Parathyroid adenoma (tissue), 2 donors: ENCODE data around the gene SLC2A4.

Source experiments
- H2AFZ ChIP-seq: fragments of 300-600 bp; sonication (generic); one replicate; pipeline ENCODE4 v1.7.0; 2017; ENCODE audit warnings: antibody characterized with exemption, mild to moderate bottlenecking
- H3K27ac ChIP-seq: fragments of 300-600 bp; sonication (generic); one replicate; pipeline ENCODE4 v1.7.0; 2017
- H3K27me3 ChIP-seq: fragments of 300-600 bp; sonication (generic); one replicate; pipeline ENCODE4 v1.7.0; 2017; ENCODE audit warnings: low read length; ENCODE audit not compliant: control insufficient read depth, insufficient read depth
- H3K36me3 ChIP-seq: fragments of 300-600 bp; sonication (generic); one replicate; pipeline ENCODE4 v1.7.0; 2017; ENCODE audit warnings: low read length; ENCODE audit not compliant: control insufficient read depth, insufficient read depth
- H3K4me1 ChIP-seq: fragments of 300-600 bp; sonication (generic); one replicate; pipeline ENCODE4 v1.7.0; 2017; ENCODE audit warnings: control low read depth
- H3K4me2 ChIP-seq: fragments of 300-600 bp; sonication (generic); one replicate; pipeline ENCODE4 v1.7.0; 2017; ENCODE audit warnings: low read length
- H3K4me3 ChIP-seq: fragments of 300-600 bp; sonication (generic); one replicate; pipeline ENCODE4 v1.7.0; 2017; ENCODE audit warnings: low read depth, low read length
- H3K79me2 ChIP-seq: fragments of 300-600 bp; sonication (generic); one replicate; pipeline ENCODE4 v1.7.0; 2017; ENCODE audit warnings: control low read depth
- H3K9ac ChIP-seq: fragments of 300-600 bp; sonication (generic); one replicate; pipeline ENCODE4 v1.7.0; 2017; ENCODE audit warnings: mild to moderate bottlenecking
- H3K9me3 ChIP-seq: fragments of 300-600 bp; sonication (generic); one replicate; pipeline ENCODE4 v1.7.0; 2017; ENCODE audit warnings: low read length; ENCODE audit not compliant: control insufficient read depth
- CTCF ChIP-seq: fragments of 300-600 bp; sonication (generic); IDR thresholded peaks from one replicate; pipeline ENCODE4 v1.7.0; 2017; ENCODE audit warnings: antibody characterized with exemption, mild to moderate bottlenecking
- donor health status: primary hyperparathyroidism.

SLC2A4 gene

DNA sequence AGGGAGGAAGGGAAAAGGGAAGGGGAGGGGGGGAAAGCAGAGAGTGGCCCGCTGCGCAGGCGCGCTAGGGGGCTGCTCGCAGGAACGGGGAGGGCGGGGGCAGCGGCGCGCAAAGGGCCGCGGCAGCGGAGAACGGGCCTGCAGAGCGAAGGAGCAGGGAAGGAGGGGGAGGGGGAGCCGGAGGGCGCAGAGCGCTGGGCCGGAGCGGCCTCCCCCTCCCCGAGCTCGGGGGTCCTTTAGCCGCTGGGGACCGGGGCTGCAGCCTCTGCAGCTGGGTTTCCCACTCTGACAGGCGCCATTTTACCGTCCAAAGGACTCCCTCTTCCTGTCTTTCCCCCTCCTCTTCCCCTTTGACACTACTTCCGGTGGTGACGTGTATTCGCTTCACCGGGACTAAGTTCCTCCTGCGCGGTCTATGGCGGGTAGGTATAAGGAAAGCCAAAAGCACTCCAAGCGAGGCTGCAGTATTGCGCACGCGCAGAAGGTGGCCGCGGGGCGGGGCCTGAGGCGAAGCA, 29.8 kb upstream of the SLC2A4 start, which contains the start of gene CTDNEP1:
Gene CTDNEP1 (minus strand): TSS at position 74 of the 515 bp plus-strand sequence. CDS start 438 bp downstream, outside the sequence.
- Histone ChIP-seq H3K27ac (peak within 1 kb of the TSS; percentile 94), H3K4me2 (peak within 1 kb of the TSS; percentile 96), H3K36me3 (no peaks in the 10 kb centered on the region), H3K79me2 (peaks cover 50% of the 10 kb centered on the region), H3K27me3 (no peaks in the 10 kb centered on the region), H3K9me3 (no peaks in the 10 kb centered on the region), H2AFZ (peak within 1 kb of the TSS; percentile 70), H3K4me1 (peaks cover 20% of the 10 kb centered on the region), H3K4me3 (peak within 1 kb of the TSS; percentile 89), H3K9ac (peak within 1 kb of the TSS; percentile 21)
- no peak for TF ChIP-seq CTCF

DNA sequence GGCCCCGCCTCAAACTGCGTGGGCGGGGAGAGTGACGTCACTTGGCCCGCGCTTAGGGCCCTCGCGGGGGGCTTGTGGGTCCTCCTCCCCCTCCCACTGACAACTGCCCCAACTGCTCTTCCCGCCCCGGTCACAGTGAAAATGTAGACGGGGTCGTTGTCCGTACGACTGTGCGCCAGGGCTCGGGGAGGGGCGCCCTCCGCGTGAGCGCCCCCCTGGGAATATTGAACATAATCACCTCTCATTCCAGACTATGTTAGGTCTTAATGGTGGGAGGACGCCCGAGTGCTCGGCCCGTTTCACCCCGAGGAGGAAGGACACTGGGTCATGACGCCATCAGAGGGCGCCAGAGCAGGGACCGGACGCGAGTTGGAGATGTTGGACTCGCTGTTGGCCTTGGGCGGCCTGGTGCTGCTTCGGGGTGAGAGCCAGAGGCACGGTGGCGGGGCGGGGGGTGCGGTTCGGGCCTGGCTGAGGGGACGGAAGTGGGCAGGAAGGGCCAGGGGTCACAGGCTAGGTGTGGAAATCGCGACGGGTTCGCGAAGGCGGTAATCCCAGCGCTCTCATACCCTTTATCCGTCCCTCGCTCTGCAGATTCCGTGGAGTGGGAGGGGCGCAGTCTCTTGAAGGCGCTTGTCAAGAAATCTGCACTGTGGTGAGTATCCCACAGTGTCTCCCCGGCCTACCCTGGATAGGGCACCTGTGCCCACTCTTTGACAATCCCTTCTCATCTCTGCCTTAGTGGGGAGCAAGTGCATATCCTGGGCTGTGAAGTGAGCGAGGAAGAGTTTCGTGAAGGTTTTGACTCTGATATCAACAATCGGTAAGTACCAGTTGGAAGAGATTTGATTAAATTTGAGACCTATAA, 29.1 kb upstream of the SLC2A4 start, which contains the start of gene ELP5:
Gene ELP5 (plus strand): TSS at position 40 of the 868 bp plus-strand sequence. CDS start 336 bp downstream, at position 376.
- Histone ChIP-seq H3K79me2 (peaks cover 43% of the 10 kb centered on the region), H3K4me3 (peak within 1 kb of the TSS; percentile 89), H3K27ac (peak within 1 kb of the TSS; percentile 94), H3K4me2 (peak within 1 kb of the TSS; percentile 96), H2AFZ (peak within 1 kb of the TSS; percentile 70), H3K9ac (peak within 1 kb of the TSS; percentile 21), H3K36me3 (no peaks in the 10 kb centered on the region), H3K9me3 (no peaks in the 10 kb centered on the region), H3K4me1 (peaks cover 20% of the 10 kb centered on the region), H3K27me3 (no peaks in the 10 kb centered on the region)
- peak; percentile 62 for TF ChIP-seq CTCF

GRCh38 chr17:7253082-7253481, 28.4 kb upstream of the SLC2A4 start:
- Histone ChIP-seq H3K4me2 (peak overlapping the region; percentile 96), H2AFZ (no peak overlapping the region), H3K27ac (peak overlapping the region; percentile 94), H3K4me1 (peaks cover 20% of the 10 kb centered on the region), H3K4me3 (peak overlapping the region; percentile 89), H3K27me3 (no peaks in the 10 kb centered on the region), H3K9me3 (no peaks in the 10 kb centered on the region), H3K79me2 (peaks cover 37% of the 10 kb centered on the region), H3K36me3 (no peaks in the 10 kb centered on the region), H3K9ac (no peak overlapping the region)
- no peak for TF ChIP-seq CTCF

DNA sequence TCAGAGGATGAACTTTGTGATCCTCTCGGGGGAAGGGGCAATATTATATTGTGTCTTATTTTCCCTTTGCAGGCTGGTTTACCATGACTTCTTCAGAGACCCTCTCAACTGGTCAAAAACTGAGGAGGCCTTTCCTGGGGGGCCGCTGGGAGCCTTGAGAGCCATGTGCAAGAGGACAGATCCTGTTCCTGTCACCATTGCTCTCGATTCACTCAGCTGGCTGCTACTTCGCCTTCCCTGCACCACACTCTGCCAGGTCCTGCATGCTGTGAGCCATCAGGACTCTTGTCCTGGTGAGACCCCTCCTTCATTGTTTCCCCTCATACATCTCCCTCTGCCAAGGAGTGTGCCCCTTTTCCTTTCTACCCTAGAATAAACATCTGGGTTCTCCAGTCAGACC, 27.0 kb upstream of the SLC2A4 start:
- H3K9me3 ChIP-seq, result no peaks in the 10 kb centered on the region
- H2AFZ ChIP-seq, result no peak overlapping the region
- TF ChIP-seq CTCF, result no peak
- peaks cover 19% of the 10 kb centered on the region for H3K4me1 ChIP-seq
- H3K36me3 ChIP-seq, result no peaks in the 10 kb centered on the region
- no peak overlapping the region for H3K4me2 ChIP-seq
- H3K79me2 ChIP-seq, result peaks cover 30% of the 10 kb centered on the region
- no peak overlapping the region for H3K9ac ChIP-seq
- H3K27me3 ChIP-seq, result no peaks in the 10 kb centered on the region
- no peak overlapping the region for H3K27ac ChIP-seq
- H3K4me3 ChIP-seq, result no peak overlapping the region
